ENCODE data around the gene CRACR2A.
A peak's percentile ranks its signal among the peaks of the same experiment; 100 is the strongest.

The CRACR2A gene

GRCh38 chr12:3751151-3752095 is 1.5 kb downstream of the CRACR2A start:
- no peak for DNase-seq

GRCh38 chr12:3750616-3751015 is 2.3 kb downstream of the CRACR2A start:
- no peak for DNase-seq

GRCh38 chr12:3748620-3749019 is 4.3 kb downstream of the CRACR2A start:
- no peak for DNase-seq

- DNase-seq: no peak
Measured at GRCh38 chr12:3747976-3748619, 4.8 kb downstream of the CRACR2A start.

DNA sequence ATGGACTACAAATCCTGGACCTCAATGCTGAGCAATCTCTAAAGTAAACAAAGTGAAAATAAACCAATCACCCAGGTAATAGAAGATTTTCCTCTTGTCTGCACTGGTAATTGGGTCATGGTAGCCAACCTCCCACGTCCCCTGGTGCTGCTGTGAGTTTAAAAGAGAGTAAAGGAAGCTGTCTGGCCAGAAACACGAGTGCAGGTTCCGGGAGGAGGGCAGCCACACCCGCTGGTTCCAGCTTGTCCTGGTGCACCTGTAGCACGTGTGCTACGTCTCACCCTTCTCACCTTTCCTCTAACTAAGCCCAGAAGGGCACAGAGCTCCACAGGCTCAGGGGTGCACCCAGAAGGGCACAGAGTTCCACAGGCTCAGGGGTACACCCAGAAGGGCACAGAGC is 5.4 kb downstream of the CRACR2A start:
- DNase-seq: no peak

DNA sequence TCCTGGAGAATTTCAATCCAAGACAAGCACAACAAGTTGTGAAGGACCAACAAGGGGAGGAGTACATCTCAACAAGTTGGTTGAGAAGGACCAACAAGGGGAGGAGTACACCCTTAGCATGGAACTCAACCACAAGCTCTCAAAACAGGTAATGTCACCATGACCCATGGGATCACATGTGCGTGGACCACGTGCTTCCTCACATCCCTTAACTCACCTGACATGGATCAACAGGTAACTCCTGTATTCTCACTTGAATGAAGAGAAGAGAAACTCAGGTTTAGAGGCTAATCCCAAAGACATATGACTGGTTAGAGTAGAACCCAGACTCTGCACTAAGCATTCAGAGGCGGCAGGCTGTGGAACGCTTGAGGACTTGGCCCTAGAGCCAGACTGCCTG is 6.2 kb downstream of the CRACR2A start:
- DNase-seq: no peak

- no peak for DNase-seq
Measured at GRCh38 chr12:3745152-3745551, 7.8 kb downstream of the CRACR2A start.

DNA sequence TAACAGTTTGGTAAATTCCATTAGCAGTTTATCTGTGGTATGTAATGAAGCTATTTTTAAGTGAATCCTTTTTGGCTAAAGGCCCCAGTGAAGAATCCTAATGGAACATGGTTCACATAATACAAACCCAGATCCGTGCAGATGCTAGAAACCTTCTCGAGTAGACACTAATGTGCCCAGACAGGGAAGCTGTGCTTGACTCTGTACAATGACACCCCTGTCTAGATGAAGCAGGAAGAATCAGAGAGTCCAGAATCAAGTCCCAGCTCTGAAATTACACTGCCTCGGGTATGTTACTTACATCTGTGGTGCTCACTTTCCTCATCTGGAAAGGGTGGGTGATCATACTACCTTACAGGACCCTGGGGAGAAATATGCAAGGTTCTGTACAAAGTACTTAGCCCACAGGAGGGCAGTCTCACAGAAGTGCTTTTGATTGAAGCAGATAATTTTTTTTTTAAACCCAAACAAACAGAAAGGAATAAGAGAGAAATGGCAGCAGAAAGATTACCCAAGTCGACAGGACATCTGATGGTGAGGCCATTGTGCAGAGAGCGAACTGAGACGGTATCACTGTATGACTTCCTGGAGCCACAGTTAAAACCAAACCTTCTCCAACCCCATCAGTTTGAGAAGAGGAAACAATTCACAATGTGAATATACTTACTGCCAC is 8.5 kb downstream of the CRACR2A start:
- no peak for DNase-seq

DNA sequence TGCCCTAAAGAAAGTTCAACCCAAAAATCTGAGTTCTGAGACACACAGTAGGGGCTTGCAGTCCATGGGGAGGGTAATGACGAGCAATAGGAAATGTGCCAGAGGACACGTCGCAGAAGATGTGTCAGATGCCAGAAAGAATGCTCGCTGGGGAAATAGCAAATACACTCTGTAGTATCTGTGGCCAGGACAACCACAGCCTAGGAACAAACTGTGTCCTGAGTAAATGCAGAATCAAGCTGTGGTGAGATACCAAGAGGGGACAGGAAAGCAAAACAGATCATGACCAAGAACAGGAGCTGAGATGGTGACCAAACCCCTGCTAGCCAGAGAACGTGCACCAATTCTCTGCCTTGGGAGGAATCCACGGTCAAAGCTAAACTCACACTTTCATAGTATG is 9.1 kb downstream of the CRACR2A start:
- no peak for DNase-seq

GRCh38 chr12:3741882-3742672 is 10.8 kb downstream of the CRACR2A start:
- no peak for DNase-seq

- DNase-seq: no peak
Measured at GRCh38 chr12:3740480-3741231, 12.3 kb downstream of the CRACR2A start.

DNA sequence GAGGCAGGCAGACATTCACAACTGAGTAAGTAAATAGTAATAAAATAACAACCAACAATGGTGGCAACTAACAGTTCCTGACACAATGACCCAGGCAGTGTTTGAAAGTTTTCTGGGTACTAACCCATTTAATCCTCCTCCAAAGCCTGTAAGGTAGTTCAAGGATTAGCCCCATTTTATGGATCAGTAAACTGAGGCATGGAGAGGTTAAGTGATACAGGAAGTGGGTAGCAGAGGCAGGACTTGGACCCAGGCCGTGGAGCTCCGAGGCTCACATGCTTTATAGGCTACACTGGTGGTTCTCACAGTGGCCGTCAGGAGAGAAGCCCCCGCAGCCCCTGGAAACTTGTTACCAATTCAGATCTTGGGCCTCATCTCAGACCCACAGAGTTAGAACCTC is 17.5 kb downstream of the CRACR2A start:
- no peak for DNase-seq

DNA sequence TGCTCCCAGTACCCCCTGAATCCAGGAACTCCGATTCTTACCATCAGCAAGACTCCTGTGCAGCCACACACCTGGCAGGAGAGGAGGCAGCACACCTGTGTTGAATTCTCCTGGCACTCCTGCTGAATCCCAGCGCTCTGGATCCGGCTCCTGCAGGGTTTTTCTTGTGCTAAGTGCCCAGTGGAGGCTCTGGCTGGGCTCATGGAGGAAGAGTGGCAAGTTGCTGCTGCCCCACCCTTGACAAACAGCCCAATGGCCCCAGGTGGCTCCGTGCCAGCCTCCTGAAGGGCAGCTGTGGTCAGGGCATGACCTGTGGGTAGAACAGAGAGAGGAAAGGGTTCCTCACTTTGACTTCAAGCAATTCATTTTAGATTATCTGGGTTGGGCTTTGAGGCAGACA is 20.0 kb downstream of the CRACR2A start:
- DNase-seq: no peak

DNA sequence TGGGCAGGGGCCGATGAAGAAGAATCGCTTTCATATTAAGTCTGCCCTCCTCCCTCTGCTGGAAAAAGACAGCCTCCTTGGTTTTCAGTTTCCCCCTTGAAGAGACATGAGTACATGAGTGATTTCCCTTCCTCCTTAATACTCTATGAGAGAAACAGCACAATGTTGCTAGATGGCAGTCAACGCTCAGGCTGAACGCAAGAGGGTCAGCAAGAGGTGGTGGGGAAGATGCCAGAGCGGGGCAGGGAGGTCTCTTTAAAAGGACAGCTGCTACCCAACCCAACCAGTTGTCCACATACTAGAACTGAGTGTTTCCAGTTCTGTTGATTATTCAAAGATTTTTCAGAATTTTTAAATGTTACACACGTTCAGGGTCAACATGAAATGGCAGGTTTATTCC is 22.8 kb downstream of the CRACR2A start:
- DNase-seq: no peak

DNA sequence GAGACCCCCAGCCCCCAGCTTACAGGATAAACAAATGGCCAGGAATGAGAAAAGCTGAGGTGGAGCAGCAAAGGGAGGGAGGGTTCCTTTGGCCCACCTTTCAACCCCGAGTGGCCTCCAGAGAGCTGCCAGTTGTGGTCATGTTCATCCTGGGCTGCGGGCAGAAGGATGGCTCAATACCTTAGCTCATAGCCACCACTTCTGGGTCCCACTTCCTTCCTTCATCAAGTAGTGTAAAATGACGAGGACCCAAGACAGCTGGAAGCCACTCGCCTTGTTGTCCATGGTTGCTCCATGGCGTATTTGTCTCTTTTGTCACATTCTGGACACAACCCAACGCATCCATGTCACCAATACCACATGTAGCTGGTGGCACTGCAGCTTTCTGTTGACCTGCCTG is 24.2 kb downstream of the CRACR2A start:
- no peak for DNase-seq

- peak; percentile 63 for DNase-seq
Measured at GRCh38 chr12:3727877-3728632, 24.9 kb downstream of the CRACR2A start.

GRCh38 chr12:3727354-3727753 is 25.6 kb downstream of the CRACR2A start:
- no peak for DNase-seq

DNA sequence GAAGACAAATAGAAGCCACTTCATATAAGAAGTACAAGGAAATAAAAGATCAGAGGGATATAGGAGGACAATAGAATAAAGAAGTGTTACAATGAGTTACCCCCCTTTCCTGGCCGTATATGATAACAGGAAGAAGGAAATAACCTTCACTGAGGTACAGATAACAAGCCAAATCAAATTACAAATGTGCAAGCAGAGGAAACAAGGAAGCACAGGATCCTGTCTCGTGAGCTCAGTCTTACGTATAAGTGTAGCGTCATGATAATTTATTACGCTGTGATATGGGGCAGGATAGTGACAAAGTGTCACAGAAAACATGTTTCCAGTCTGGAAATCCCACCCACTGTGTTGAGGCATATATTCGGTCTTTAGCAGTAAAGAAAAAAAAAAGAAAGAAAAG is 26.5 kb downstream of the CRACR2A start:
- peak; percentile 37 for DNase-seq

DNA sequence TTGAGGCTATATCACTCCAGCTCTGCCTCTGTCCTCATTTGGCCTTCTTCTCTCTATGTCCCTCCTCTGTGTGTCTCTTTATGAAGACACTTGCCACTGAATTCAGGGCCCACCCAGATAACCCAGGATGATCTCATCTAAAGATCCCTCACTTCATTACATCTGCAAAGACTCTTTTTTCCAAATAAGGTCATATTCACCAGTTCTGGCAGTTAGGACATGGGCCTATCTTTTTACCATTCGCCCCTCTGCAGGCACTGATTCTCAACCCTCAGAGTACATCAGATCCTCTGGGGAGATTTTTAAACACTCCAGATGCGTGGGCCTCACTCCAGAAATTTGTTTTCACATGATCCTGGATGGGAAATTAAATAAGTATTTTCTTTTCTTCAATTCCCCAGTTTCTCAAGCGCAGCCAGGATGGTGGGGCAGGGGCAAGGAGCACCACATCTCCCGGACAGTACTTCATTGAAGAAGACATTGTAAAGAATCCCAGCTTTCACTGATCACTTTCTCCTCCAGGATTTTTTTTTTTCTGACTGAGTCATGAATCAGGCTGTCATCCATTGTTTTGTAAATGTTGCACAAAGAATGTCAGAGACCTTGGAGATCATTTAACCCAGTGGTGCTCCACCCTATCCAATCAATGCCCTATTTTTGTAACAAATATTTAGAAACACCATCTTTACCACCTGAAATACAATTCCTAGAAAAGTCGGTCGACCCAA is 27.4 kb downstream of the CRACR2A start:
- peak; percentile 5 for DNase-seq

- no peak for DNase-seq
Measured at GRCh38 chr12:3723916-3724805, 28.7 kb downstream of the CRACR2A start.

Measured in OCI-M1 (cell line).